ENCODE results near the gene RPS6KB2. TPM values are rescaled to one million over a fixed set of nuclear protein-coding genes. Genes with fewer than 3 reads are reported as not detected.

RPS6KB2 gene
- total and polyA plus RNA-seq, 2 experiments from 2014 or later: 29.5 to 41.3 TPM

GRCh38 chr11:67441098-67441563, 12.8 kb downstream of the RPS6KB2 start:
- 0 out of 2 replicates have a peak, but pooled peaks cover 16% of the 10 kb centered on the region for H3F3A ChIP-seq (replicated peaks; ENCODE audit: low read depth)
- H3K4me1 Mint-ChIP-seq: peaks cover 22% of the 10 kb centered on the region
- H4K20me1 ChIP-seq (replicated peaks; ENCODE audit: insufficient read depth): no peaks in the 10 kb centered on the region
- H3K4me3 Mint-ChIP-seq: no peak overlapping the region
- no peaks in the 10 kb centered on the region for H3K79me2 ChIP-seq (replicated peaks; ENCODE audit: insufficient read depth)
- H3K27me3 ChIP-seq (ENCODE audit: insufficient read depth): no peaks in the 10 kb centered on the region
- no peak overlapping the region for H3K27ac Mint-ChIP-seq
- H3K36me3 Mint-ChIP-seq (ENCODE audit: low read depth): peaks cover 25% of the 10 kb centered on the region
- ATAC-seq: no peak
- no peak overlapping the region for H3K27ac ChIP-seq (ENCODE audit: low read depth)
- H3K4me3 ChIP-seq: no peak overlapping the region
- H3K4me1 ChIP-seq (ENCODE audit: insufficient read depth): peaks cover 17% of the 10 kb centered on the region
- TF ChIP-seq NANOG (IDR thresholded peaks at IDR 0.05; ENCODE audit: borderline replicate concordance) (no peak), EZH2 (IDR thresholded peaks at IDR 0.05; ENCODE audit: low read depth, unreplicated experiment) (no peak), STAT1 (IDR thresholded peaks at IDR 0.05; ENCODE audit: unreplicated experiment) (no peak), EZH2phosphoT487 (IDR thresholded peaks at IDR 0.05; ENCODE audit: unreplicated experiment) (no peak), ZNF114 (CRISPR knock-in tag; IDR thresholded peaks at IDR 0.05) (no peak), REST (IDR thresholded peaks at IDR 0.05; ENCODE audit: unreplicated experiment) (no peak), ZNF462 (CRISPR knock-in tag; IDR thresholded peaks at IDR 0.05) (no peak), ETS1 (IDR thresholded peaks at IDR 0.05) (no peak), POLR2AphosphoS5 (IDR thresholded peaks at IDR 0.05; ENCODE audit: low read depth) (no peak), ZNF331 (CRISPR knock-in tag; IDR thresholded peaks at IDR 0.05; ENCODE audit: low read depth) (no peak), CTCF (conservative IDR thresholded peaks at IDR 0.05; ENCODE audit: low read depth in 2 of 2) (no peak), JUNB (IDR thresholded peaks at IDR 0.05; ENCODE audit: unreplicated experiment) (no peak), CREB1 (CRISPR knock-in tag; IDR thresholded peaks at IDR 0.05; ENCODE audit: low read depth) (no peak)
- H3K4me2 ChIP-seq: no peak overlapping the region
- 0 out of 2 replicates have a peak, but pooled peaks cover 3% of the 10 kb centered on the region for H3K36me3 ChIP-seq (ENCODE audit: insufficient read depth)
- peaks cover 20% of the 10 kb centered on the region for H3K27me3 Mint-ChIP-seq (ENCODE audit: insufficient read depth, low read depth, poor library complexity)
- H2AFZ ChIP-seq: no peak overlapping the region
- H3K9me3 Mint-ChIP-seq: no peaks in the 10 kb centered on the region
- no peak for DNase-seq (ENCODE audit: low spot score)
- H3K9me2 ChIP-seq (ENCODE audit: insufficient read depth): no peaks in the 10 kb centered on the region
